ENCODE measurements around the gene OTOG. TPM values are rescaled to one million over a fixed set of nuclear protein-coding genes. Genes with fewer than 3 reads are reported as not detected.

Gene OTOG
- polyA plus RNA-seq, 2 donors, result not detected

GRCh38 chr11:17672469-17672868 lies 125.4 kb downstream of the OTOG start:
- Histone ChIP-seq H3K9me3 (ENCODE audit: control insufficient read depth in 2 of 2, insufficient read depth in 1 of 2, low read depth in 1 of 2, low read length in 1 of 2) (no peaks in the 10 kb centered on the region), H3K4me3 (ENCODE audit: low read depth in 1 of 2, low read length in 2 of 2) (no peak overlapping the region), H3K4me1 (ENCODE audit: control insufficient read depth in 2 of 2, insufficient read depth in 2 of 2, low read length in 1 of 2) (no peaks in the 10 kb centered on the region), H3K27ac (ENCODE audit: low read depth in 2 of 2, low read length in 1 of 2) (no peak overlapping the region), H3K36me3 (ENCODE audit: control insufficient read depth in 2 of 2, insufficient read depth in 2 of 2, low read length in 1 of 2) (no peaks in the 10 kb centered on the region), H3K27me3 (ENCODE audit: control insufficient read depth in 1 of 2, insufficient read depth in 2 of 2, low read length in 2 of 2) (no peaks in the 10 kb centered on the region)
- WGBS, 2 donors, result 84 to 87% methylated on average over 7 of the region's 7 CpGs

- Histone ChIP-seq H3K4me3 (ENCODE audit: low read depth in 1 of 2, low read length in 2 of 2) (no peak overlapping the region), H3K27ac (ENCODE audit: low read depth in 2 of 2, low read length in 1 of 2) (no peak overlapping the region), H3K27me3 (ENCODE audit: control insufficient read depth in 1 of 2, insufficient read depth in 2 of 2, low read length in 2 of 2) (no peaks in the 10 kb centered on the region), H3K4me1 (ENCODE audit: control insufficient read depth in 2 of 2, insufficient read depth in 2 of 2, low read length in 1 of 2) (no peaks in the 10 kb centered on the region), H3K36me3 (ENCODE audit: control insufficient read depth in 2 of 2, insufficient read depth in 2 of 2, low read length in 1 of 2) (no peaks in the 10 kb centered on the region), H3K9me3 (ENCODE audit: control insufficient read depth in 2 of 2, insufficient read depth in 1 of 2, low read depth in 1 of 2, low read length in 1 of 2) (no peaks in the 10 kb centered on the region)
- 74 to 76% methylated on average over 1 of the region's 1 CpG for WGBS, 2 donors
Observed at GRCh38 chr11:17673951-17674350, 126.9 kb downstream of the OTOG start.

- Histone ChIP-seq H3K4me1 (ENCODE audit: control insufficient read depth in 2 of 2, insufficient read depth in 2 of 2, low read length in 1 of 2) (no peaks in the 10 kb centered on the region), H3K9me3 (ENCODE audit: control insufficient read depth in 2 of 2, insufficient read depth in 1 of 2, low read depth in 1 of 2, low read length in 1 of 2) (no peaks in the 10 kb centered on the region), H3K27me3 (ENCODE audit: control insufficient read depth in 1 of 2, insufficient read depth in 2 of 2, low read length in 2 of 2) (no peaks in the 10 kb centered on the region)
Observed at GRCh38 chr11:17682848-17683247, 135.8 kb downstream of the OTOG start.

GRCh38 chr11:17683377-17684161 lies 136.5 kb downstream of the OTOG start:
- Histone ChIP-seq H3K27ac (ENCODE audit: low read depth in 2 of 2, low read length in 1 of 2) (no peak overlapping the region), H3K36me3 (ENCODE audit: control insufficient read depth in 2 of 2, insufficient read depth in 2 of 2, low read length in 1 of 2) (no peaks in the 10 kb centered on the region), H3K4me1 (ENCODE audit: control insufficient read depth in 2 of 2, insufficient read depth in 2 of 2, low read length in 1 of 2) (no peaks in the 10 kb centered on the region), H3K9me3 (ENCODE audit: control insufficient read depth in 2 of 2, insufficient read depth in 1 of 2, low read depth in 1 of 2, low read length in 1 of 2) (no peaks in the 10 kb centered on the region), H3K4me3 (ENCODE audit: low read depth in 1 of 2, low read length in 2 of 2) (no peak overlapping the region), H3K27me3 (ENCODE audit: control insufficient read depth in 1 of 2, insufficient read depth in 2 of 2, low read length in 2 of 2) (no peaks in the 10 kb centered on the region)
- 56 to 65% methylated on average over 12 of the region's 12 CpGs for WGBS, 2 donors

More at GRCh38 chr11:17682848-17683247, 135.8 kb downstream of the OTOG start:
- no peak overlapping the region for H3K4me3 ChIP-seq (ENCODE audit: low read depth in 1 of 2, low read length in 2 of 2)
- H3K36me3 ChIP-seq (ENCODE audit: control insufficient read depth in 2 of 2, insufficient read depth in 2 of 2, low read length in 1 of 2), result no peaks in the 10 kb centered on the region
- H3K27ac ChIP-seq (ENCODE audit: low read depth in 2 of 2, low read length in 1 of 2), result no peak overlapping the region

GRCh38 chr11:17684550-17684949 lies 137.5 kb downstream of the OTOG start:
- WGBS, 2 donors, result 79 to 85% methylated on average over 5 of the region's 5 CpGs
- H3K36me3 ChIP-seq (ENCODE audit: control insufficient read depth in 2 of 2, insufficient read depth in 2 of 2, low read length in 1 of 2), result no peaks in the 10 kb centered on the region

GRCh38 chr11:17686231-17686980 lies 139.3 kb downstream of the OTOG start:
- Histone ChIP-seq H3K36me3 (ENCODE audit: control insufficient read depth in 2 of 2, insufficient read depth in 2 of 2, low read length in 1 of 2) (no peaks in the 10 kb centered on the region), H3K27me3 (ENCODE audit: control insufficient read depth in 1 of 2, insufficient read depth in 2 of 2, low read length in 2 of 2) (no peaks in the 10 kb centered on the region), H3K9me3 (ENCODE audit: control insufficient read depth in 2 of 2, insufficient read depth in 1 of 2, low read depth in 1 of 2, low read length in 1 of 2) (no peaks in the 10 kb centered on the region), H3K4me3 (ENCODE audit: low read depth in 1 of 2, low read length in 2 of 2) (no peak overlapping the region), H3K27ac (ENCODE audit: low read depth in 2 of 2, low read length in 1 of 2) (no peak overlapping the region), H3K4me1 (ENCODE audit: control insufficient read depth in 2 of 2, insufficient read depth in 2 of 2, low read length in 1 of 2) (no peaks in the 10 kb centered on the region)
- WGBS, 2 donors, result 28 to 41% methylated on average over 8 of the region's 8 CpGs

More at GRCh38 chr11:17684550-17684949, 137.5 kb downstream of the OTOG start:
- no peaks in the 10 kb centered on the region for H3K27me3 ChIP-seq (ENCODE audit: control insufficient read depth in 1 of 2, insufficient read depth in 2 of 2, low read length in 2 of 2)
- no peak overlapping the region for H3K4me3 ChIP-seq (ENCODE audit: low read depth in 1 of 2, low read length in 2 of 2)
- no peaks in the 10 kb centered on the region for H3K4me1 ChIP-seq (ENCODE audit: control insufficient read depth in 2 of 2, insufficient read depth in 2 of 2, low read length in 1 of 2)
- no peak overlapping the region for H3K27ac ChIP-seq (ENCODE audit: low read depth in 2 of 2, low read length in 1 of 2)
- no peaks in the 10 kb centered on the region for H3K9me3 ChIP-seq (ENCODE audit: control insufficient read depth in 2 of 2, insufficient read depth in 1 of 2, low read depth in 1 of 2, low read length in 1 of 2)

- no peak overlapping the region for H3K4me3 ChIP-seq (ENCODE audit: low read depth in 1 of 2, low read length in 2 of 2)
- no peaks in the 10 kb centered on the region for H3K9me3 ChIP-seq (ENCODE audit: control insufficient read depth in 2 of 2, insufficient read depth in 1 of 2, low read depth in 1 of 2, low read length in 1 of 2)
- 88 to 91% methylated on average over 18 of the region's 18 CpGs for WGBS, 2 donors
- H3K27ac ChIP-seq (ENCODE audit: low read depth in 2 of 2, low read length in 1 of 2), result no peak overlapping the region
- no peaks in the 10 kb centered on the region for H3K4me1 ChIP-seq (ENCODE audit: control insufficient read depth in 2 of 2, insufficient read depth in 2 of 2, low read length in 1 of 2)
- no peaks in the 10 kb centered on the region for H3K27me3 ChIP-seq (ENCODE audit: control insufficient read depth in 1 of 2, insufficient read depth in 2 of 2, low read length in 2 of 2)
- H3K36me3 ChIP-seq (ENCODE audit: control insufficient read depth in 2 of 2, insufficient read depth in 2 of 2, low read length in 1 of 2), result no peaks in the 10 kb centered on the region
Observed at GRCh38 chr11:17687946-17688670, 141.0 kb downstream of the OTOG start.

- peaks cover 4 to 7% of the 10 kb centered on the region in 2 donors for H3K27me3 ChIP-seq (ENCODE audit: control insufficient read depth in 1 of 2, insufficient read depth in 2 of 2, low read length in 2 of 2)
Observed at GRCh38 chr11:17691550-17691949, 144.5 kb downstream of the OTOG start.

GRCh38 chr11:17691976-17692375 lies 144.9 kb downstream of the OTOG start:
- Histone ChIP-seq H3K4me3 (ENCODE audit: low read depth in 1 of 2, low read length in 2 of 2) (no peak overlapping the region), H3K9me3 (ENCODE audit: control insufficient read depth in 2 of 2, insufficient read depth in 1 of 2, low read depth in 1 of 2, low read length in 1 of 2) (no peaks in the 10 kb centered on the region), H3K4me1 (ENCODE audit: control insufficient read depth in 2 of 2, insufficient read depth in 2 of 2, low read length in 1 of 2) (no peaks in the 10 kb centered on the region), H3K36me3 (ENCODE audit: control insufficient read depth in 2 of 2, insufficient read depth in 2 of 2, low read length in 1 of 2) (no peaks in the 10 kb centered on the region), H3K27me3 (ENCODE audit: control insufficient read depth in 1 of 2, insufficient read depth in 2 of 2, low read length in 2 of 2) (peaks cover 4 to 7% of the 10 kb centered on the region in 2 donors), H3K27ac (ENCODE audit: low read depth in 2 of 2, low read length in 1 of 2) (no peak overlapping the region)
- 48 to 54% methylated on average over 10 of the region's 10 CpGs for WGBS, 2 donors

More at GRCh38 chr11:17691550-17691949, 144.5 kb downstream of the OTOG start:
- H3K4me1 ChIP-seq (ENCODE audit: control insufficient read depth in 2 of 2, insufficient read depth in 2 of 2, low read length in 1 of 2), result no peaks in the 10 kb centered on the region
- H3K36me3 ChIP-seq (ENCODE audit: control insufficient read depth in 2 of 2, insufficient read depth in 2 of 2, low read length in 1 of 2), result no peaks in the 10 kb centered on the region
- no peak overlapping the region for H3K27ac ChIP-seq (ENCODE audit: low read depth in 2 of 2, low read length in 1 of 2)
- H3K4me3 ChIP-seq (ENCODE audit: low read depth in 1 of 2, low read length in 2 of 2), result no peak overlapping the region
- WGBS, 2 donors, result 58 to 60% methylated on average over 2 of the region's 2 CpGs
- no peaks in the 10 kb centered on the region for H3K9me3 ChIP-seq (ENCODE audit: control insufficient read depth in 2 of 2, insufficient read depth in 1 of 2, low read depth in 1 of 2, low read length in 1 of 2)

Measured in esophagus (tissue), 2 donors.